T-helper 1 cell (primary cell): ENCODE measurements around the gene TPSD1.
"Not testable (repeated sequence)": the region's sequence is repeated elsewhere in the genome, so short reads cannot be mapped to it uniquely, and the experiment has no call there.

Experiments
- DNase-seq, 5 donors: peaks; one replicate each; pipeline ENCODE4 v3.0.0-alpha.2; 2012 to 2020

The TPSD1 gene

DNA sequence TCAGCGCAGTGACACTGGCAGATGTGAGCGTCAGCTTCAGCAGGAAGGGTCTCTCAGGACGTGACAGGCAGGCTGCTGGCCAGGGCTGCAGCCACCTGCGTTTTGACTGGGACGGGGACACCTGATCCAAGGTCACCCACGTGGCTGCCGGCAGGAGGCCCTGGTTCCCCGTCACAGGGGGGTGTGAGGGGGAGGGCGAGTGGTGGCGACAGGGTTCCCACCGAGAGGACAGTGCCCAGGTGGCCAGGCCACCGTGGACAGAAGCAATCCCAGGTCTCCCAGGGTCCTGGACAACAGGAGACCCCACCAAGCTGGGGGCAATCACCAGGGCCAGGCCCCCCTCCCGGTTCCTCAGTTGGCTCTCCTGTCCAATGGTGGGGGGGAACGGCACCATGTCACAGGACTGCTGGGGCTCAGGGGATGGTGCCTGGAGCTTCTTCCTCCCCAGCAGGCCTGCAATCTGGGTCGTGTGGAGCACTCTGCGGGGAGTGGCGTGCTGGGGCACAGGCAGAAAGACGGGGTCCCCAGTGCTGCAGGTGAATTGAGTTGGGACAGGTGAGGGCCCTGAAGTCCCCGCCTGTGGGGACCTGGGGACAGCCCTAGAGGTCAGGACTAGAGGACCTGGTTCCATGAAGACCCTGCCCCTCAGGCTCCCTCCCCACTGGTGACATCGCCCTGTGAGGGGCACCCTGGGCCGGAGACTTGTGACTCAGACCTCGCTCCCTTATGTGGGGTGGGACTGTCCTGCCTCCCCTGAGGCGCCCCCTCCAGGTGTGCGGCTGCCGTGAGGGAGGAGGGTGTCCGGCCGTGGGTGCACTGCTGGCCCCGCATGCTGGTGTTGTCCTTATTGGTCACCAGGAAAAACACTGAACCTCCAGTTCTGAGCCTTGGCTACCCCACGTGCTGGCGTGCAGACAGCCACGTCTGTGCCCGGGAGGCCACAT is 11.7 kb upstream of the TPSD1 start:
- DNase-seq = not testable (repeated sequence)

DNA sequence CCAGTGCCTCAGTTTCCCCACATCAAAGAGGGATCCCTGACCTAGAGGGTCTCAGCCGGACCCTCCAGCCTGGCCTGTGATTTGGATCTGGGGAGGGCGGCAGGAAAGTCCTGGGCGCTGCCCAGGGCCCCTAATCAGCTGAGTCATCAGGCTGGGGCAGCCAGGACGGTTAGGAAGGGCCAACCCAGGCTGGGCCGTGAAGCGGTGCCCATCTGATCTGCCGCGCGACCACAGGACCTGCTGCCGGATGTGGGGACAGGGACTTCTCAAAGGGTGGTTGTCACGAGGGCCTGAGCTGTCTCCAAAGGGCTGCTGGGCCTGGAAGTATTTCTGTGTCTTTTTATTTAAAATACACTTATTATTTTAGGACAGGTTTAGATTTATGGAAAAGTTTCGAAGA is 11.0 kb upstream of the TPSD1 start:
- DNase-seq = no peak

DNA sequence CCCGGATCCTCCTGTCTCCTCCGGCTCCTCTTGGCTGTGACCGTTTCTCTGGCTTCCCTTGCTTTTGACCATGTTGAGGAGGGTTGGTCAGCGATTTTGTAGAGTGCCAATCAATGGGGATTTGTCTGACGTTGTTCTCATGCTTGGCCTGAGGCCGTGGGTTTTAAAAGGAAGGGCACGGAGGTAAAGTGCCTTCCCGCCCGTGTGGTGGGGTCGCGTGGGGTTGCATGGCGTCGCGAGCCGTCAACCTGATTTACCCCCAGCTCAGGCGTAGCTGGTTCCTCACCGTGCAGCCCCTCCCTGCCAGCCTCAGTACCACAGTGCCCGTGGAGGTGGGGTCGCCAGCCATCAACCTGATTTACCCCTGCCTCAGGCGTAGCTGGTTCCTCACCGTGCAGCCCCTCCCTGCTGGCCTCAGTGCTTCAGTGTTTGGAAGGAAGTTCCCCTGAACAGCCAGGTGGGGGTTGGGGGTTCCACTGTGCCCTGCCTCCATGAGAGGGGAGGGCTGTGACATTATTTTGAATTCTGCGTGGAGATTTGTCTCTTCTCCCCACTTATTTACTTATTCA is 10.3 kb upstream of the TPSD1 start:
- no peak for DNase-seq

DNA sequence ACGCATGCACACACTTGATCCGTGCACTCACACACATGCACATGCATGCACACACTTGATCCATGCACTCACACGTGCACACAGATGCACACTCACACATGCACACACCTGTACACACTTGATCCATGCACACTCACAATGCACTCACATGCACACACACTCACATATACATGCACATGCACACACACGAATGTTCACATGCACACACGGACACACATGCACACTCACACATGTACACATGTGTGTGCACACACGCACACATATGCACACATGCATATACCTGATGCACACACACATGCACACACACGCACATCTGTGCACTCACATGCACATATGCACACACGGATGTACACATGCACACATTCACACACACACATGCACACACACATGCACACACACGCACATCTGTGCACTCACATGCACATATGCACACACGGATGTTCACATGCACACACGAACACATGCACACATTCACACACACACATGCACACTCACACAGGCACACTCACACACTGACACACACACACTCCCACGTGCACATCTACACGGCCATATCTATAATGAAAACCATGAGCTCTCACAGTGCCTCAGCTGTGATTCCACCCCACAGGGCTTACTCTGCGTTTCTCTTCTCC is 7.8 kb upstream of the TPSD1 start:
- DNase-seq = not testable (repeated sequence)

DNA sequence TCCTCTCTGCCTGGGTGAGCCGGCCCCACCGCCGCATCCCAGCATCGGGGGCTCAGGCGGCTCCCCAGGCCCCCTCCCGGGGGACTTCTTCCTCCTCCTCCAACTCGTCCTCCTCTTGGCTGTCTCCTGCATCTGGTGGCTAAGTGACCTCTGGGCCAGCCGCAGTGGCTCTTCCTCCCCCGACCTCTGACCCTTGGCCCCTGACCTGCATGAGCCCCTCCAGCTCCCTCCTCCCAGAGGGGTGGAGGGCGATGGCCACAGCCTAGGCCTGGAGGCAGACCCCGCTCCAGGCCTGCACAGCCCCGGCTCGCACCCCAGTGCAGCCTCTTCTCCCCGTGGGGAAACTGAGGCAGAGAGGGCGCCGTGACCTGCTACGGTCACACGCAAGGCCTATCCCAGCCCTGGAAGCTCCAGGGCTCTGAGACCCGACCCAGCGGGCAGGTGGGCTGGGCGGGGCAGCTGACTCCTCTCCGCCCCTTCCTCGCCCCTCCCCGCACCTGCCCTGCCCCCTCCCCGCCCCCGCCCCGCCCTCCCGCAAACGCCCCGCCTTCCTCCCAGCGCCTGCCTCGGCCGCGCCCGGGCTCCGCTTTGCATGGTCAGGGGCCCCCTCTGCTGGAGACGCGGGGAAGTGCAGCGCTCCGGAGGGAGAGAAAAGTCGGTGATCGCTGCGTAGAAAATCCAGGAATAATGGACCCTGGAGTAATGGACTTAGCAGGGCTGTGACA is 6.7 kb upstream of the TPSD1 start:
- not testable (repeated sequence) for DNase-seq

DNA sequence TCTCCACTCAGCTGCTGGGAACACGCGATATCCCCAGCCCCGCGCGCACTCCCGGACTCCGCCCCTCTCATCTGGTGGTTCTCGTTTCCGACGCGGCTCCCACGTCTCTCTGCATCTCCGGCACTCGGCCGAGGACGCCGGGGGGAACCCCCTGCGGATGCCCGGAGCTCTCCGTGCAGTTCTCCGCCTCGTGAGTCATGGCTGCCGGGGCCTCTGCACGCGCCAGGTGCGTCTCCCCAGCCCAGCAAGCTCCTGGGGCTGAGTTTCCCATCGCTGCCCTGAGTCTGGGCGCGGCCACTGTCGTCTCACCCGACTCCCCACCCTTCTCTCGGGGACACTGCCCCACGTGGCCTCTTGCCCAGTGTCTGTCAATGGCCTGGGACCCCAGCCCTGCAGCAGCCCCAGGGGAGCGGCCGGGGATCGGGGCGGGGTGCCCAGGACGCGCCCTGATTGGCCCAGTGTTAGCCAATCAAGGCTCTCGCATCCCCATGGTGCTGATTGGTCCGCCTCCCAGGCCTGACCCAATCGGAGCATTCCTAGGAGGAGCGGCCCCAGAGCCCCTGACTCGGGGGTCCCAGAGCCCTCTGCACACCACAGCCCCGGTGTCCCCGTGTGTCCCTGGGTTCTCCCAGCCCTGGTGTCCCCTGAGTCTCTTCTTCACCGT is 2.0 kb upstream of the TPSD1 start:
- DNase-seq = not testable (repeated sequence)

DNA sequence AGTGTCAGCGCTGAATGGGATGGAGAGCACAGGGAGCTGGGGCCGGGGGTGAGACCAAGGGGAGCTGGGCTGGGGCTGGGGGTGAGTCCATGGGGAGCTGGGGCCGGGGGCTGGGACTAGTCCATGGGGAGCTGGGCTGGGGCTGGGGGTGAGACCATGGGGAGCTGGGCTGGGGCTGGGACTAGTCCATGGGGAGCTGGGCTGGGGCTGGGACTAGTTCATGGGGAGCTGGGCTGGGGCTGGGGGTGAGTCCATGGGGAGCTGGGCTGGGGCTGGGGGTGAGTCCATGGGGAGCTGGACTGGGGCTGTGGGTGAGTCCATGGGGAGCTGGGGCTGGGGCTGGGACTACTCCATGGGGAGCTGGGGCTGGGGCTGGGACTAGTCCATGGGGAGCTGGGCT is 1.0 kb upstream of the TPSD1 start:
- not testable (repeated sequence) for DNase-seq

DNA sequence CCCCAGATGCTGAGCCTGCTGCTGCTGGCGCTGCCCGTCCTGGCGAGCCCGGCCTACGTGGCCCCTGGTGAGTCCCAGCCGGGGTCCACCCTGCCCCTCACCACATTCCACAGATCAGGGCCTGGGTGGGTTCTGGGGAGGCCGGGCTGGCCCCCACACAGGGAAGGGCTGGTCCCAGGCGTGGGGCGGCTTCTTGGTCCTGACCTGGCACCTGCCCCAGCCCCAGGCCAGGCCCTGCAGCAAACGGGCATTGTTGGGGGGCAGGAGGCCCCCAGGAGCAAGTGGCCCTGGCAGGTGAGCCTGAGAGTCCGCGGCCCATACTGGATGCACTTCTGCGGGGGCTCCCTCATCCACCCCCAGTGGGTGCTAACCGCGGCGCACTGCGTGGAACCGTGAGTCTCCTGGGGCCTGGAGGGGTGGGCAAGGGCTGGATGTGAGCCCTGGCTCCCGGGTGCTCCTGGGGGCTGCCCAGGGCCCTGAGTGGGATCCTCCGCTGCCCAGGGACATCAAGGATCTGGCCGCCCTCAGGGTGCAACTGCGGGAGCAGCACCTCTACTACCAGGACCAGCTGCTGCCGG is 516 bp downstream of the TPSD1 start:
- DNase-seq = not testable (repeated sequence)

DNA sequence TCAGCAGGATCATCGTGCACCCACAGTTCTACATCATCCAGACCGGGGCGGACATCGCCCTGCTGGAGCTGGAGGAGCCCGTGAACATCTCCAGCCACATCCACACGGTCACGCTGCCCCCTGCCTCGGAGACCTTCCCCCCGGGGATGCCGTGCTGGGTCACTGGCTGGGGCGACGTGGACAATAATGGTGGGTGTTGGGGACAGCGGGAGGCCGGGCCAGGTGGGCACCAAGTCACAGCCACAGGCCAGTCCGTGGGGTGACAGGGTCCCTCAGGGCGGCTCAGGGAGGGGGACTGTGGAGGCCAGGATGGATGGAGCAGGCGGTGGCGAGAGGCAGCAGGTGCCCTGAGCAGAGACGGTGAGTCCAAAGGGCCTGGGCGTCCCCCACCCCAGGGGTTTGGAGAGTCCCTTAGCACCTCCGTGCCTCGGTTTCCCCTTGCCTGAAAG is 1.0 kb downstream of the TPSD1 start:
- no peak for DNase-seq

DNA sequence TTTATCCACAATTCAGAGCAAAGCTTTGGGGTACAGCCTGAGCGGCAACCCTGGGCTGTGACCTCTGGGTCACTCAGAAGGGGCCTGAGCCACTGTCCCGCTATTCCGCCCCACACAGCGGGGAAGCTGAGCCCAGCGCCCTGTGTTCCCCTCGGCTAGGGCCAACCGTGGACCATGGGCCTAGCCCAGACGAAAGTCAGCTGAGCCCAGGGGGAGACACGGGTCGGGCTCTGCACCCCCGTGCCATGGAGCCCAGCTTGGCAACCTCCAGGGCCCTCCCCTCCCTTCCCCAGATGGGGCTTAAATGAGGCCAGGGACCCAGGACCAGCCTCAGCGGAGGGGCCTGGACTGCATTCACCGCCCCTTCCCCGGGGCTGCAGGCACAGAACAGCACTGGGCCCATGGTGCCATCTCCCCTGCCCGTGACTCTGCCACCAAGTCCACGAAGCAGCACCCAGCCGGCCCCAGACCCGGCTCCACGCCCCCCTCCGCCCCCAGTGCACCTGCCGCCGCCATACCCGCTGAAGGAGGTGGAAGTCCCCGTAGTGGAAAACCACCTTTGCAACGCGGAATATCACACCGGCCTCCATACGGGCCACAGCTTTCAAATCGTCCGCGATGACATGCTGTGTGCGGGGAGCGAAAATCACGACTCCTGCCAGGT is 1.8 kb downstream of the TPSD1 start:
- DNase-seq = no peak

DNA sequence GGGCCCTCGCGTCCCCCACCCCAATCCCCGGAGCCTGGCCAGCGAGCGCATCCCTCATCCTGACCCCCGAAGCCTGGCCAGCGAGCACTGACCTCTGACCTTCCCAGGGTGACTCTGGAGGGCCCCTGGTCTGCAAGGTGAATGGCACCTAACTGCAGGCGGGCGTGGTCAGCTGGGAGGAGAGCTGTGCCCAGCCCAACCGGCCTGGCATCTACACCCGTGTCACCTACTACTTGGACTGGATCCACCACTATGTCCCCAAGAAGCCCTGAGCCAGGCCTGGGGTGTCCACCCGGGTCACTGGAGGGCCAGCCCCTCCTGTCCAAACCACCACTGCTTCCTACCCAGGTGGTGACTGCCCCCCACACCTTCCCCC is 2.3 kb downstream of the TPSD1 start:
- DNase-seq = no peak

DNA sequence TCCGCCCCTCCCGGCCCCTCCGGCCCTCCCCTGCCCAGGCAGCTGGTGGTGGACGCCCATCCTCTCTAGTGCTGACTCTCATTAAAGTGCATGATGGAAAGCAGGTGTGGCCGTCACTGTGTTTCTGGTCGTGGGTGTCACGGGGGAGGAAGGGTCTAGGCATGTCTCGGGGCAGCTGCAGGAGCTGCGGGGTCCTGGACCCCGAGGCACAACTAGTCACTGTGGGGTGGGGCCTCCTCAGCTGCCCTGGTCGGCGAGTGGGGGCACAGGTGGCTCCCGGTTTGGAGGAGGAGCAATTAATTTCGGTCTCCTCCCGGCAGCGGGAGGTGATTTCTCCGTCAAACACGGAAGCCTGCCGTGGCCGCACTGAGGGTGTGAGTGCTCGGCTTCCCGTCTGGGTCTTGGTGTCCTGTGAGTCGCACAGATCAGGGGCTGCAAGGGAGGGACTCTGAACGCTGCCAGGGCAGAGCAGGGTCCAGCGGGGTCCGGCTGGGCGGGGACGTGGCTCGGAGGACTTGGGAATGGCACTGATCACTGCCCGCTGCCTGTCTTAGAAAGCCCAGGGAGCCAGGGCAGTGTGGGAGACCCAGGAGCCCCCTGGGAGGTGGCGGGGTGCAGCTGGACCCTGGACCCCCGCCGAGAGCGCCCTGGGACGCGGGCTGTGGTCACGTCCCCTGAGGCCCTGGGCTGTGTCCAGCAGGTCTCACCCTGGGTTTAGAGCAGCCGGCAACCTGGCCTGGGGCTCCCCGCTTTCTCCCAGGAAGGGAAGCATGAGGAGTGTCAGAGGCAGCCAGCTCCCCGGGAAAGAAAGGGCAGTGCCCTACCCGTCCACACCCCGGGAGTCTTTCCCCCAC is 3.3 kb downstream of the TPSD1 start:
- DNase-seq = no peak

DNA sequence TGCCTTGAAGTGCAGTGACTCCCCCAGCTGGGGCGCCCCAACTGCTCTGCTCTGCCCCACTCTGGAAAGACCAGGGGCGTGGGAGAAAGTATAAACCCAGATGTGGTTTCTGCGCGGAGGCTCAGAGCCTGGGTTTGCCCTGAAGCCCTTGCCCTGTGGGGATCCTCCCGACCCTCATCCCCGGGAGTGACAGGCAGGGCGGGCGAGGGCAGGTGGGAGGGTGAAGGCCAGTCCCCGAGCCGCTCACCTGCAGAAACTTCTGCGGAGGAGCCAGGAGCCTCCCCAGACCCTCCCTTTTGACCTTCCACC is 3.8 kb downstream of the TPSD1 start:
- DNase-seq = no peak

DNA sequence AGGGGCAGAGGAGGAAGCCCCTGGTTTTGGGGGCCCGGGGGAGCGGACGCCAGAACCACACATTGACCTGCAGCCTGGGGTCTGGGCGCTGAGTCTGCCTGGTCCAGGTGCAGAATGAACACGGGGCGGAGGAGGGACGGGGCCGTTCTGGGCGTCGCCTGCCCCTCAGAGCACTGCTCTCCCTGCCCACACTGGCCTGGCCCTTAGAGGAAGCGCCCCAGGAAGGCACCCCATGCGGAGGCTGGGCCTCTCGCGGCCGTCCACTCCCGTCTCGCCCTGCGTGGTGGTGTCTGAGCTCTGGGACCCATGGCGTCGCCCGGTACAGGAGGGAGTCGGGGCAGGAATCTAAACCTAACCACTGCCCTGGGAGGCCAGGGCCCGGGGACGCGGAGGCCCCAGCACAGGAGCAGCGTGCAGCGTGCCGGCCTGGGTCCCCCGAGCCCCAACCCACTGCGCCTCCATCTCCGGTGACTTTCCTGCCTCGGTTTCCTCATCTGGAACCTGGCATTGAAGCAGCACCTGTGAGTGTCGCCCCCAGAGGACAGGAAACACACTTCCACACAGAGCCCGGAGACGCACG is 4.3 kb downstream of the TPSD1 start:
- DNase-seq = no peak

DNA sequence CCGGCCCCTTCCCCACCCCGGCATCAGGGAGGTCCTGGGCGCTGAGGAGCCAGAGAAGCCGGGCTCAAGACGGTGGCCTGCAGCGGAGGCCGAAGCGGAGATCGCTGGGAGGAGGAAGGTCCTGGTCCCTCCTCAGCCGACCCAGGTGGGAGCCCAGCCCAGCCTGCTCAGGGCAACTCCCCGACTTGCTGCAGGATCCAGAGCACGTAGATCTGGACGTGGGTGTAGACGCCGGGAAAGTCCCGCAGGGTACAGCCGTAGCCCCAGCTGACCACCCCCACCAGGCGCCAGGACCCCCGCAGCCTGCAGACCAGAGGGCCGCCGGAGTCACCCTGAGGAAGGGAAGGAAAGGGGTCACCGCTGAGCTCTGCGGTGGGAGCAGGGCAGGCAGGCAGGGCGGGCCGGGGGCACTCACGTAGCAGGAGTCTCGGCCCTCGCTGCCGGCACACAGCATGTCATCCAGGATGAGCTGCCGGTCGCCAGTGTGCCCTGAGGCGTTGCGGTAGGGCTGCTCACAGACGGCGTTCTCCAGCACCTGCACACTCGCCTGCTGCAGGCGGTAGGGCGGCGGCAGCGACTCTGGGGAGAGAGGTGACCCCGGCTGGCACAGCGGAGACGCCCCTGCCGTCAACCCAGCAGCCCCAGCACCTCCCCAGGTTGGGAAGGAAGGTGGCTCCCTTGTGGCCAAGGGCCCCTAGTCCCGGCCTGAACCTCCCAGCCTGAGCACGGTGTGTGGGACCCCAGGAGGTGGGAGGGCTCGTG is 5.4 kb downstream of the TPSD1 start:
- DNase-seq = no peak

DNA sequence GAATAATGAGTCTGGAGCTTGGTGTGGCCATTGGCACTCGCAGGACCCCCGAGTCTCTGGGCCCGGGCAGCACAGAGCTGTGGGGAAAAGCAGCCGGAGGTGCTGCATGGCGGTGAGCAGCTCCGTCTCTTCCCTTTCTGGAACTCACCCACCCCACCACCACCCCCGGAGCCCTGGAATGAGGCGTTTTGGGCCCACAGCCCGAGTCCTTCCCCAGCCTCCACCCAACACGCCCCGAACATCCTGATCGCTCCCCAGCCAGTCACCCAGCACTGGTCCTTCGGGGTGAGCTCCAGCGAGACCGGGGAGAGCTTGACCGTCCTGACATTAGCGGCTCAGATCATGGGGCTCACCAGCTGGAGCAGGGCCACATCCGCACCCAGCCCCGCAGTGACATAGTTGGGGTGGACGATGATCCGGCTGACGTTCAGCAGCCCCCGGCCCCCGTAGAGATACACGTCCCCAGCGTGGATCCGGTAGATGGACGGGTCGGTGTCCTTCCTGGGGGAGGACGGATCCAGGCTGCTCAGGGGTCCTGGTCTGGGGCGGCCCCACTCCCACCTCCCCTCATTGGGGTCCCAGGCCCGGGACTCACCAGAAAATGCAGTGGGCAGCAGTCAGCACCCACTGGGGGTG is 6.5 kb downstream of the TPSD1 start:
- no peak for DNase-seq

DNA sequence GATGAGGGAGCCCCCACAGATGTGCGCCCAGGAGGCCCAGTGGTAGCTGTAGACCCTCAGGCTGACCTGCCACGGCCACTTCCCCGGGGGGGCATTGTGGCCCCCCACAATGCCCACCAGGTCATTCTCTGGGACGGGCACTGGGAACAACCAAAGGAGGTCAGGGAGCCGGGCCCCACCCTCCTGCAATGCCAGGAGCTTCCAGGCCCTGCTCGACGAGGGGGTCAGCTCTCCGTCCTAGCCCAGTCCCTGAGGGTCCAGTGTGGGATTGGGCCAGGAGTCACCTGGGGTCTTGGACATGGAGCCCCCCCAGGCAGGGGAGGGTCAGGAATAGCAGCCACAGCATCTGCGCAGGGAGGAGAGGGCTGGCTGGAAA is 7.0 kb downstream of the TPSD1 start:
- DNase-seq = no peak

DNA sequence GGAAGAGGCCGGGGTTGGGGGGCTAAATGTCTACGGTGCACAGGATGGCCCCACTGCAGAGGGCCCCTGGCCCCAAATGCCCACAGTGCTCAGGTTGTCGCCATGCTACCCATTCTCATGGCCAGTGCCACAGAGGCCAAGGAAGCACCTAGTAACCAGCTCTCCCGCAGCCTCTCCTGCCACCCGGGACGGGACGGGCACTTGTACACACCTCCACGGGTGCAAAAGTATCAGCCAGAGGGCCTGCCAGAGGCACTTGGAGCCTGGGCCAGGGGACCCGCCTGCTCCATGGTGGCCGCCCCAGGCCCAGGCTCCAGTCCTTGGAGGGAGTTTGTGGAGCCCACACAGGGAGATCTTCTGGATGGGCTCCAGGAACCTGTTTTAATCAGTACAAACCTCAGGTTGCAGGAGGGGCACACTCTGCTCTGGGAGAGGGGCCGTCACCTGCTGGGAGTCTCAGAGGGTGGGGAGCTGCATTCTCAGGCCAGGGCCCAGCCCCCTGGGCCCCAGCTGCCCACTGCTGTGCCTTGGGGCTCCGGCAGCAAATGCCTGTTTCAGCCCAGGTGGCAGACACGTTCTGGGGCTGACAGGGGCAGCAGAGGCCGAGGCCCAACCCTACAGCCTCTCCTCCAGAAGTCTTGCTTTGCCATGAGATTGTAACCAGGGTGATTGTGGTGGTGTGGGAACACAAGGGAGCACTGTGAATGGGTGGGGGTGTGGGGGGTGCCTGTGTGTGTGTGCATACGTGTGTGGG is 7.9 kb downstream of the TPSD1 start:
- DNase-seq = no peak
